ENCODE results near the gene SPSB1. TPM values are rescaled to one million over a fixed set of nuclear protein-coding genes. Genes with fewer than 3 reads are reported as not detected.

Gene SPSB1
- total RNA-seq, 1 experiment from 2014 or later: 2.9 TPM

- Histone ChIP-seq H3K4me1 (ENCODE audit: insufficient read depth, low read length) (no peaks in the 10 kb centered on the region; the same call in 1 of the 2 replicates), H3K14ac (ENCODE audit: insufficient read depth, low read length) (no peak overlapping the region), H2BK5ac (ENCODE audit: insufficient read length, low read length) (no peak overlapping the region), H2AFZ (ENCODE audit: low read length) (no peak overlapping the region), H4K5ac (ENCODE audit: insufficient read length, low read depth, low read length) (no peak overlapping the region), H3T11ph (ENCODE audit: low read length) (no peak overlapping the region), H2BK120ac (ENCODE audit: low read depth, low read length, poor library complexity, severe bottlenecking) (no peak overlapping the region), H3K9ac (ENCODE audit: extremely low read depth, insufficient read length, low read length) (no peak overlapping the region), H3K9me3 (ENCODE audit: control insufficient read depth, low read depth, low read length) (no peaks in the 10 kb centered on the region), H4K20me1 (ENCODE audit: control insufficient read depth, insufficient read depth, insufficient read length) (no peaks in the 10 kb centered on the region), H3K56ac (ENCODE audit: insufficient read length, low read depth, low read length) (no peak overlapping the region), H4K91ac (ENCODE audit: insufficient read length, low read depth, low read length) (no peak overlapping the region), H3K18ac (ENCODE audit: insufficient read length, low read depth, low read length) (no peak overlapping the region), H3K23ac (ENCODE audit: insufficient read length, low read depth, low read length) (no peak overlapping the region), H3K23me2 (ENCODE audit: insufficient read length, low read depth, low read length, poor library complexity, severe bottlenecking) (no peaks in the 10 kb centered on the region), H3K4me2 (ENCODE audit: insufficient read depth, insufficient read length, low read length) (no peak overlapping the region), H2BK15ac (ENCODE audit: low read depth, low read length) (no peak overlapping the region), H2AK5ac (ENCODE audit: insufficient read length, low read length) (no peak overlapping the region), H4K8ac (replicated peaks; ENCODE audit: insufficient read length, low read depth, low read length) (no peak overlapping the region), H3K4ac (ENCODE audit: low read depth, low read length) (no peak overlapping the region), H3K79me2 (ENCODE audit: insufficient read depth, low read length) (no peaks in the 10 kb centered on the region), H2BK12ac (ENCODE audit: insufficient read length, low read depth, low read length) (no peak overlapping the region), H3K27me3 (ENCODE audit: insufficient read depth, low read length) (no peaks in the 10 kb centered on the region), H3K27ac (ENCODE audit: insufficient read length, low read depth, low read length) (no peak overlapping the region), H2BK20ac (ENCODE audit: low read depth, low read length, poor library complexity, severe bottlenecking) (no peak overlapping the region), H3K79me1 (ENCODE audit: insufficient read depth, low read depth, low read length, poor library complexity, severe bottlenecking) (no peaks in the 10 kb centered on the region)
- Mint-ChIP-seq H3K4me1 (peaks cover 3 to 22% of the 10 kb centered on the region in 2 experiments), H3K27me3 (ENCODE audit: low read depth) (no peaks in the 10 kb centered on the region; the same call in 1 of the 2 replicates), H3K9me3 (no peaks in the 10 kb centered on the region), H3K27ac (no peak overlapping the region), H3K36me3 (ENCODE audit: insufficient read depth in 1 of 3, low read depth in 3 of 3) (no peaks in the 10 kb centered on the region), H3K4me3 (no peak overlapping the region)
- no peak for TF ChIP-seq CTCF (conservative IDR thresholded peaks at IDR 0.05)
- no CpG with 5 or more reads among the region's 4 CpGs for WGBS (ENCODE audit: extremely low coverage, insufficient read length, low lambda C conversion rate)
- DNase-seq: no peak
These were observed 80.9 kb downstream of the SPSB1 start for GRCh38 chr1:9373619-9374018.

All from H9 (cell line).